SK-N-SH (cell line): Measurements from ENCODE around the gene NFATC2IP. TPM values are rescaled to one million over a fixed set of nuclear protein-coding genes. Genes with fewer than 3 reads are reported as not detected.

Experiments
- CTCF ChIA-PET: fragments of 300-600, 350-600 bp; formaldehyde crosslinking; extraction: SDS; loops from one replicate; lab custom pipeline; 2021; lab: Yijun Ruan, JAX
- POLR2A ChIA-PET: fragments of 350-600 bp; sonication (Branson Sonifier 250); formaldehyde crosslinking; extraction: SDS; loops from one replicate; lab custom pipeline; 2020; ENCODE audit warnings: antibody characterized with exemption, inconsistent platforms; lab: Yijun Ruan, JAX
- DNase-seq: peaks from one replicate; pipeline ENCODE4 v3.0.0; 2012
- H2AFZ ChIP-seq: fragments of 200-600 bp; sonication (generic); 2 replicates; pipeline ENCODE4 v1.8.1; 2016; ENCODE audit warnings: antibody characterized with exemption, mild to moderate bottlenecking, low read depth
- H3F3A ChIP-seq: fragments of 200-600 bp; sonication (generic); replicated peaks from 2 replicates; pipeline ENCODE3; 2016; ENCODE audit warnings: antibody characterized with exemption, mild to moderate bottlenecking; ENCODE audit not compliant: insufficient read depth
- H3K27ac ChIP-seq, 2 experiments: fragments of 200-500 bp in 1 of 2; fragments of 200-600 bp in 1 of 2; sonication (Bioruptor generic) in 1 of 2; sonication (generic), shearing (Covaris generic) in 1 of 2; 2 replicates each; pipeline versions ENCODE4 v1.5.1 to v1.6.1; 2014 to 2016; ENCODE audit warnings: low read depth in 2 of 2, inconsistent platforms in 1 of 2, low read length in 1 of 2, mild to moderate bottlenecking in 1 of 2, mixed read lengths in 1 of 2
- H3K27me3 ChIP-seq: fragments of 200-600 bp; sonication (generic), shearing (Covaris generic); 2 replicates; pipeline ENCODE4 v1.6.1; 2016; ENCODE audit warnings: mixed run types; ENCODE audit not compliant: insufficient read depth
- H3K36me3 ChIP-seq, 2 experiments: fragments of 200-500 bp in 1 of 2; fragments of 200-600 bp in 1 of 2; sonication (Bioruptor generic) in 1 of 2; sonication (generic) in 1 of 2; replicated peaks in 1 of 2; 2 replicates each; pipeline versions ENCODE3 to v1.5.1; 2014 to 2016; ENCODE audit warnings: low read length in 1 of 2, mild to moderate bottlenecking in 1 of 2; ENCODE audit not compliant: insufficient read depth in 2 of 2, control insufficient read depth in 1 of 2
- H3K4me1 ChIP-seq, 2 experiments: fragments of 200-500 bp in 1 of 2; fragments of 200-600 bp in 1 of 2; sonication (Bioruptor generic) in 1 of 2; sonication (generic), shearing (Covaris generic) in 1 of 2; 2 replicates each; pipeline versions ENCODE4 v1.5.1 to v1.6.1; 2014 to 2016; ENCODE audit warnings: low read depth in 1 of 2, low read length in 1 of 2, mixed run types in 1 of 2; ENCODE audit not compliant: insufficient read depth in 2 of 2, control insufficient read depth in 1 of 2
- H3K4me2 ChIP-seq: fragments of 200-600 bp; sonication (generic), shearing (Covaris generic); 2 replicates; pipeline ENCODE4 v1.6.1; 2017; ENCODE audit warnings: mixed run types
- H3K4me3 ChIP-seq, 2 experiments: fragments of 200-500 bp in 1 of 2; fragments of 200-600 bp in 1 of 2; sonication (Bioruptor generic) in 1 of 2; sonication (generic), shearing (Covaris generic) in 1 of 2; 2 replicates each; pipeline versions ENCODE4 v1.5.1 to v1.8.1; 2014 to 2016; ENCODE audit warnings: low read depth in 2 of 2, inconsistent platforms in 1 of 2, low read length in 1 of 2, mild to moderate bottlenecking in 1 of 2, mixed read lengths in 1 of 2, moderate library complexity in 1 of 2
- H3K79me2 ChIP-seq: fragments of 200-600 bp; sonication (generic); 2 replicates; pipeline ENCODE4 v1.8.1; 2017; ENCODE audit warnings: mild to moderate bottlenecking; ENCODE audit not compliant: insufficient read depth
- H3K9ac ChIP-seq: fragments of 200-600 bp; sonication (generic); 2 replicates; pipeline ENCODE4 v1.6.1; 2017; ENCODE audit warnings: mixed run types
- H3K9me2 ChIP-seq: fragments of 200-600 bp; sonication (generic); 2 replicates; pipeline ENCODE4 v1.6.1; 2017; ENCODE audit warnings: mixed run types
- H3K9me3 ChIP-seq: fragments of 200-600 bp; sonication (generic); 2 replicates; pipeline ENCODE4 v1.6.1; 2017; ENCODE audit warnings: mixed run types, mild to moderate bottlenecking, moderate library complexity
- H4K20me1 ChIP-seq: fragments of 200-600 bp; sonication (generic); 2 replicates; pipeline ENCODE4 v1.6.1; 2017; ENCODE audit warnings: mild to moderate bottlenecking, mixed run types; ENCODE audit not compliant: insufficient read depth
- CHD2 ChIP-seq: fragments of 150-350 bp; IDR thresholded peaks from 2 replicates; pipeline ENCODE4 v1.6.1; 2018; ENCODE audit warnings: low read length; ENCODE audit not compliant: partially characterized antibody
- ELF1 ChIP-seq: IDR thresholded peaks from 2 replicates; pipeline ENCODE4 v1.4.0; 2012
- FOSL2 ChIP-seq: IDR thresholded peaks from 2 replicates; pipeline ENCODE4 v1.4.0; 2012; ENCODE audit warnings: low read depth, mild to moderate bottlenecking, moderate library complexity, borderline replicate concordance
- MXI1 ChIP-seq: IDR thresholded peaks from 2 replicates; pipeline ENCODE4 v1.6.1; 2012; ENCODE audit warnings: mild to moderate bottlenecking, low read depth, low read length, improper control_type of control experiment
- NFIC ChIP-seq: IDR thresholded peaks from 2 replicates; pipeline ENCODE4 v1.4.0; 2012; ENCODE audit warnings: borderline replicate concordance
- NRF1 ChIP-seq: IDR thresholded peaks from 2 replicates; pipeline ENCODE4 v1.6.1; 2012; ENCODE audit warnings: low read depth, mild to moderate bottlenecking, low read length
- POLR2AphosphoS5 ChIP-seq: IDR thresholded peaks from 2 replicates; pipeline ENCODE4 v1.6.1; 2012; ENCODE audit warnings: low read depth, low read length
- RAD21 ChIP-seq: IDR thresholded peaks from 2 replicates; pipeline ENCODE4 v1.6.1; 2012; ENCODE audit warnings: mild to moderate bottlenecking, low read length
- SMC3 ChIP-seq: IDR thresholded peaks from 2 replicates; pipeline ENCODE4 v1.6.1; 2012; ENCODE audit warnings: low read depth, low read length, improper control_type of control experiment
- TCF12 ChIP-seq: IDR thresholded peaks from 2 replicates; pipeline ENCODE4 v1.4.0; 2012
- TEAD4 ChIP-seq: IDR thresholded peaks from 2 replicates; pipeline ENCODE4 v1.4.0; 2012; ENCODE audit warnings: mild to moderate bottlenecking, borderline replicate concordance; ENCODE audit not compliant: insufficient read depth
- YY1 ChIP-seq: IDR thresholded peaks from 2 replicates; pipeline ENCODE4 v1.4.0; 2012; ENCODE audit warnings: low read depth, mild to moderate bottlenecking
- WGBS: methylation state at CpG from one replicate; pipeline ENCODE4 v1.1.6; 2017; ENCODE audit warnings: low lambda C conversion rate; 5-methylcytosine and 5-hydroxymethylcytosine counted together
- polyA plus RNA-seq, 3 experiments: library from polyadenylated mRNA; depleted of rRNA; stranded (reverse); fragments of >200 nt; gene quantifications; 2 replicates each; pipeline ENCODE4 v1.2.3, GENCODE V29; 2012
- TF ChIP-seq, protein P1 (sequence below): IDR thresholded peaks from 2 replicates; pipeline ENCODE4 v1.4.0; 2012; ENCODE audit warnings: low read depth, borderline replicate concordance
- TF ChIP-seq, protein P2 (sequence below): IDR thresholded peaks from 2 replicates; pipeline ENCODE4; 2012
- TF ChIP-seq, protein P3 (sequence below): IDR thresholded peaks from 2 replicates; pipeline ENCODE4 v1.6.1; 2012; ENCODE audit warnings: mild to moderate bottlenecking, low read depth, low read length, moderate library complexity
- TF ChIP-seq, protein P4 (sequence below): IDR thresholded peaks from 2 replicates; pipeline ENCODE4 v1.4.0; 2012; ENCODE audit warnings: low read depth

Gene NFATC2IP
- polyA plus RNA-seq, 1 of the 3 experiments (the other 2 are of a cell fraction) = 41.9 TPM

DNA sequence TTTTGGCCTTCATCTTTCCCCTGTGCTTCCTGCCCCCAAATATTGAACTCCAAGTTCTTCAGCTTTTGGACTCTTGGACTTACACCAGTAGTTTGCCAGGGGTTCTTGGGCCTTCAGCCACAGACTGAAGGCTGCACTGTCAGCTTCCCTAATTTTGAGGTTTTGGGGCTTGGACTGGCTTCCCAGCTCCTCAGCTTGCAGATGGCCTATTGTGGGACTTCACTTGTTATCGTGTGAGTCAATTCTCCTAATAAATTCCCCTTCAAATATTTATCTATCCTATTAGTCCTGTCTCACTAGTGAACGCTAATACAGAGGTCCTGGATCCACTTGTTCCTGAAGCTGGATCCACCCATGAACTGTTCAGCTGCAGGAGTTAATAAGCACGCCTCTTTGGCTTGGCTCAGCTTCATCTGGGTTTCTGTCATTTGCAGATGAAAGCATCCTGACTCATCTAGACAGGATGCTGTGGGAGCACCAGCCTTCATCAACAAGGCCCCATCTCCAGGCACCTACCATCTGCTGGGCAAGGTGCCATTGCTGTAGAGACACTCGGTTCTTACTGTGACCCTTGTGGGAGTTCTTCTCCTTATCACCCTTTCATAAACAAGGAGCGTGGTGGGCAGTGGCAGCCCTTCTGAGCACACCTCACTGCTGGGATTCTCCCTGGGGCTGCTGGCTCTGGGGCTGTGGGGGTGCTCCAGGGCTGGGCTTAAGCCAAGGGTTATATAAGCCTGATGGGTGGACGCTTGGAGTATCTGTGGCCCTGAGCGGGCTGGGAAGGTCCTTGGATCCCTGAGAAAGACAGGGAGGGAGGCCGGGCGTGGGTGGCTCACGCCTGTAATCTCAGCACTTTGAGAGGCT, 57.2 kb downstream of the NFATC2IP start:
- Histone ChIP-seq H3K9me3 (no peaks in the 10 kb centered on the region), H3K27ac (no peak overlapping the region), H3F3A (no peaks in the 10 kb centered on the region), H3K27me3 (no peaks in the 10 kb centered on the region), H3K4me1 (no peaks in the 10 kb centered on the region), H2AFZ (no peak overlapping the region), H3K36me3 (no peaks in the 10 kb centered on the region), H4K20me1 (no peaks in the 10 kb centered on the region), H3K9me2 (no peaks in the 10 kb centered on the region), H3K9ac (no peak overlapping the region), H3K79me2 (no peaks in the 10 kb centered on the region), H3K4me2 (no peak overlapping the region), H3K4me3 (no peak overlapping the region)
- CTCF ChIA-PET = no interaction called here
- WGBS = 68% methylated on average over 9 of the region's 10 CpGs
- POLR2A ChIA-PET = no interaction called here
- no peak for DNase-seq
- peak; percentile 50; the same call in 1 of the 2 replicates for TF ChIP-seq NFIC
- TF ChIP-seq CHD2 = no peak
- TF ChIP-seq TEAD4 = no peak
- TF ChIP-seq YY1 = no peak
- TF ChIP-seq SMC3 = no peak
- TF ChIP-seq, protein P1, sequence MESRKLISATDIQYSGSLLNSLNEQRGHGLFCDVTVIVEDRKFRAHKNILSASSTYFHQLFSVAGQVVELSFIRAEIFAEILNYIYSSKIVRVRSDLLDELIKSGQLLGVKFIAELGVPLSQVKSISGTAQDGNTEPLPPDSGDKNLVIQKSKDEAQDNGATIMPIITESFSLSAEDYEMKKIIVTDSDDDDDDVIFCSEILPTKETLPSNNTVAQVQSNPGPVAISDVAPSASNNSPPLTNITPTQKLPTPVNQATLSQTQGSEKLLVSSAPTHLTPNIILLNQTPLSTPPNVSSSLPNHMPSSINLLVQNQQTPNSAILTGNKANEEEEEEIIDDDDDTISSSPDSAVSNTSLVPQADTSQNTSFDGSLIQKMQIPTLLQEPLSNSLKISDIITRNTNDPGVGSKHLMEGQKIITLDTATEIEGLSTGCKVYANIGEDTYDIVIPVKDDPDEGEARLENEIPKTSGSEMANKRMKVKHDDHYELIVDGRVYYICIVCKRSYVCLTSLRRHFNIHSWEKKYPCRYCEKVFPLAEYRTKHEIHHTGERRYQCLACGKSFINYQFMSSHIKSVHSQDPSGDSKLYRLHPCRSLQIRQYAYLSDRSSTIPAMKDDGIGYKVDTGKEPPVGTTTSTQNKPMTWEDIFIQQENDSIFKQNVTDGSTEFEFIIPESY = no peak
- peak; percentile 58; the same call in 1 of the 2 replicates for TF ChIP-seq TCF12
- no peak for TF ChIP-seq ELF1
- TF ChIP-seq NRF1 = no peak
- no peak for TF ChIP-seq POLR2AphosphoS5
- TF ChIP-seq FOSL2 = peak; percentile 49; the same call in 1 of the 2 replicates
- TF ChIP-seq, protein P2, sequence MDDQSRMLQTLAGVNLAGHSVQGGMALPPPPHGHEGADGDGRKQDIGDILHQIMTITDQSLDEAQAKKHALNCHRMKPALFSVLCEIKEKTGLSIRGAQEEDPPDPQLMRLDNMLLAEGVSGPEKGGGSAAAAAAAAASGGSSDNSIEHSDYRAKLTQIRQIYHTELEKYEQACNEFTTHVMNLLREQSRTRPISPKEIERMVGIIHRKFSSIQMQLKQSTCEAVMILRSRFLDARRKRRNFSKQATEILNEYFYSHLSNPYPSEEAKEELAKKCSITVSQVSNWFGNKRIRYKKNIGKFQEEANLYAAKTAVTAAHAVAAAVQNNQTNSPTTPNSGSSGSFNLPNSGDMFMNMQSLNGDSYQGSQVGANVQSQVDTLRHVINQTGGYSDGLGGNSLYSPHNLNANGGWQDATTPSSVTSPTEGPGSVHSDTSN = peak; percentile 13; the same call in 1 of the 2 replicates
- no peak for TF ChIP-seq RAD21
- TF ChIP-seq, protein P3, sequence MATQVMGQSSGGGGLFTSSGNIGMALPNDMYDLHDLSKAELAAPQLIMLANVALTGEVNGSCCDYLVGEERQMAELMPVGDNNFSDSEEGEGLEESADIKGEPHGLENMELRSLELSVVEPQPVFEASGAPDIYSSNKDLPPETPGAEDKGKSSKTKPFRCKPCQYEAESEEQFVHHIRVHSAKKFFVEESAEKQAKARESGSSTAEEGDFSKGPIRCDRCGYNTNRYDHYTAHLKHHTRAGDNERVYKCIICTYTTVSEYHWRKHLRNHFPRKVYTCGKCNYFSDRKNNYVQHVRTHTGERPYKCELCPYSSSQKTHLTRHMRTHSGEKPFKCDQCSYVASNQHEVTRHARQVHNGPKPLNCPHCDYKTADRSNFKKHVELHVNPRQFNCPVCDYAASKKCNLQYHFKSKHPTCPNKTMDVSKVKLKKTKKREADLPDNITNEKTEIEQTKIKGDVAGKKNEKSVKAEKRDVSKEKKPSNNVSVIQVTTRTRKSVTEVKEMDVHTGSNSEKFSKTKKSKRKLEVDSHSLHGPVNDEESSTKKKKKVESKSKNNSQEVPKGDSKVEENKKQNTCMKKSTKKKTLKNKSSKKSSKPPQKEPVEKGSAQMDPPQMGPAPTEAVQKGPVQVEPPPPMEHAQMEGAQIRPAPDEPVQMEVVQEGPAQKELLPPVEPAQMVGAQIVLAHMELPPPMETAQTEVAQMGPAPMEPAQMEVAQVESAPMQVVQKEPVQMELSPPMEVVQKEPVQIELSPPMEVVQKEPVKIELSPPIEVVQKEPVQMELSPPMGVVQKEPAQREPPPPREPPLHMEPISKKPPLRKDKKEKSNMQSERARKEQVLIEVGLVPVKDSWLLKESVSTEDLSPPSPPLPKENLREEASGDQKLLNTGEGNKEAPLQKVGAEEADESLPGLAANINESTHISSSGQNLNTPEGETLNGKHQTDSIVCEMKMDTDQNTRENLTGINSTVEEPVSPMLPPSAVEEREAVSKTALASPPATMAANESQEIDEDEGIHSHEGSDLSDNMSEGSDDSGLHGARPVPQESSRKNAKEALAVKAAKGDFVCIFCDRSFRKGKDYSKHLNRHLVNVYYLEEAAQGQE = no peak
- TF ChIP-seq, protein P4, sequence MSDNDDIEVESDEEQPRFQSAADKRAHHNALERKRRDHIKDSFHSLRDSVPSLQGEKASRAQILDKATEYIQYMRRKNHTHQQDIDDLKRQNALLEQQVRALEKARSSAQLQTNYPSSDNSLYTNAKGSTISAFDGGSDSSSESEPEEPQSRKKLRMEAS = no peak
- no peak for TF ChIP-seq MXI1
